GM12891 (cell line): ENCODE data around the gene VIL1.

ENCODE experiments used
- POLR2A ChIP-seq: IDR thresholded peaks from 2 replicates; pipeline ENCODE4 v1.6.1; 2011; ENCODE audit warnings: low read depth, low read length, control low read depth
- POLR2AphosphoS5 ChIP-seq: IDR thresholded peaks from 2 replicates; pipeline ENCODE4 v1.6.1; 2011; ENCODE audit warnings: low read depth, low read length, control low read depth
- TAF1 ChIP-seq: IDR thresholded peaks from 2 replicates; pipeline ENCODE4 v1.6.1; 2011; ENCODE audit warnings: low read depth, low read length, control low read depth

DNA sequence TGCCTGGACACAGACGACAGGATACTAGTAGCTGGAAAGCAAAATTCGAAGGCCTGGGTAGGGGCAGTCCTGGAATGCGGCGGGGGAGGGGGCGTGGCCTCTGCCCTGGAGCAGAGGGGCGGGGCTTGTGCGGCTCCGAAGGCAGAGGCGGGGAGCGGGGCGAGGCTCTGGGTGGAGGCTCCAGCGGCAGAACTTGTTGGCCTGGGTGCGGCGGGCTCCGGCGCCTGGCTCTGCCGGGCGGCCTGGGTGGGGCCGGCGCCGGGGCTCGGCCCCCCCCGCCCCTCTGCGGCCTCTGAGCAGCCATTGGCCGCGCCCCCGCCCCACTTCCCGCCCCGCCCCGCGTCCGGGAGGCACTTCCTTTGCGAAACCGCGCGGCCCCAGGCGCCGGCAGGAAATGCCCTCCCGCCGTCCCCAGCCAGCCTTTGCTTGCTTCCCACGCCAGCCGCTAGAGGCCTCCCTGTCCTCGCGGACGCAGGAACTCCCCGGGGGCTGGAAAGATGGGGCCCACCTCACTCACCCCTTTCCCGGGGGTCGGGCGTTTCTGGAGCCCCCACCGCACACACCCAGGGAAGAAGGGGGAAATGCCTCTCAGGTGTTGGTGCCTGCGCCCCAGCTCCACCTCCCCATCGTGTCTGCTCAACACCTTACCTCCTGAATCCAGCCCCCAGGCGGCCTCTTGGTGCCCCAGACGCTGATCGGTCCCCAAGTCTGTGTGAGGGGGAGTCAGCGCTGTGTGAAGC lies 12.5 kb upstream of the VIL1 start:
- TF ChIP-seq POLR2A (no peak), POLR2AphosphoS5 (no peak), TAF1 (no peak)
